Activated CD8-positive, alpha-beta memory T cell treated with anti-CD3 and anti-CD28 coated beads for 48 hours (primary cell): ENCODE measurements around the gene BEX3.

Experiments used
- DNase-seq, 3 experiments: peaks; one replicate each; pipeline ENCODE4 v3.0.0-alpha.2; 2020; ENCODE audit warnings: low read depth in 2 of 3, low spot score in 2 of 3

BEX3 gene

GRCh38 chrX:103418811-103419340 lies 42.5 kb downstream of the BEX3 start:
- DNase-seq = no peak

- no peak for DNase-seq
Observed at GRCh38 chrX:103423955-103424638, 47.8 kb downstream of the BEX3 start.
